Stimulated activated CD8-positive, alpha-beta memory T cell treated with anti-CD3 and anti-CD28 coated beads, Interleukin-7, amount 100 ng/mL, for 24 hours (primary cell): Measurements from ENCODE around the gene THRA.
A peak's percentile ranks its signal among the peaks of the same experiment; 100 is the strongest.
"Not testable (repeated sequence)": the region's sequence is repeated elsewhere in the genome, so short reads cannot be mapped to it uniquely, and the experiment has no call there.

ENCODE experiments used
- DNase-seq: peaks from one replicate; pipeline ENCODE4 v3.0.0-alpha.2; 2020; ENCODE audit warnings: low read depth

The THRA gene

GRCh38 chr17:40113110-40113906, 50.5 kb downstream of the THRA start:
- DNase-seq = peak; percentile 82

GRCh38 chr17:40113907-40114245, 51.1 kb downstream of the THRA start:
- no peak for DNase-seq

- no peak for DNase-seq
Measured at GRCh38 chr17:40115101-40115436, 52.3 kb downstream of the THRA start.

GRCh38 chr17:40121181-40122135, 58.7 kb downstream of the THRA start, which contains the start of gene MSL1:
Gene MSL1 (plus strand): TSS chr17:40121971. CDS start chr17:40122613, 642 bp downstream.
- DNase-seq = peak; percentile 79

- no peak for DNase-seq
Measured at GRCh38 chr17:40122136-40122998, 59.6 kb downstream of the THRA start.

- no peak for DNase-seq
Measured at GRCh38 chr17:40122999-40123810, 60.4 kb downstream of the THRA start.

GRCh38 chr17:40123811-40124114, 61.0 kb downstream of the THRA start:
- DNase-seq = no peak

GRCh38 chr17:40124279-40125141, 61.7 kb downstream of the THRA start:
- no peak for DNase-seq

- no peak for DNase-seq
Measured at GRCh38 chr17:40129498-40129897, 66.7 kb downstream of the THRA start.

- no peak for DNase-seq
Measured at GRCh38 chr17:40130352-40131042, 67.7 kb downstream of the THRA start.

GRCh38 chr17:40134184-40134583, 71.4 kb downstream of the THRA start:
- DNase-seq = no peak

- no peak for DNase-seq
Measured at GRCh38 chr17:40135817-40136216, 73.1 kb downstream of the THRA start.

GRCh38 chr17:40139566-40140058, 76.8 kb downstream of the THRA start:
- DNase-seq = no peak

GRCh38 chr17:40143166-40143565, 80.4 kb downstream of the THRA start:
- not testable (repeated sequence) for DNase-seq
